Measurements from ENCODE around the gene COTL1.

The COTL1 gene

DNA sequence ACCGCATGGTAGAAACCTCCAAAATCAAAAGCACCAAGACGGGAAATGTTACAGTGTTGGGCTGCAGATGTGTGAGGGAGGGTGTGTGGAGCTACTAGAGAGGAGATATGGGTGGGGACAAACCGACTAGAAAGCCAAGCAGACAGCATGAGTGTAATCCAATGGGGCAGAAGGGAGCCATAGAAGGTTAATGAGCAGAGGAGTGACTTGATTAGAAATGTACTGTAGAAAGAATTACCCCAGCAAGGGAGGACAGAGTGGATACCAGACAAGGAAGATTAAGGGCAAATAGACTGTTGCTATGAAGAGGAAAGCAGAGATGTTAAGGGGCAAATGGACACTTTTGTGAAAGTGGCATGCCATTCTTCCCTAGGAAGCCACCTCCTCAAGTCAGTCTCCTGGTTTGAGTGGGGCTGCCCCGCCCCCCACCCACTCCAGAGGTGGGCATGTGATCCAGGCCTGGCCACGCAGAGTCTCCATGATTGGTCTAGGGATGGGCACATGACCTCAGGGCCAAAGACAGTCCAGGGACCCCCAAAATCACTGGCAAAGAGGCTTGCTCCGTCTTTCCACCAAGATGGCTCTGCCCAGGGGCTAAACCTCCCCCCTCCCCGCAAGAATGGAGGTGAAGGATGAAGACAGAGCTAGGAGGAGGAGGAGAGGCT, 4.3 kb downstream of the COTL1 start:
- no peak for DNase-seq

DNA sequence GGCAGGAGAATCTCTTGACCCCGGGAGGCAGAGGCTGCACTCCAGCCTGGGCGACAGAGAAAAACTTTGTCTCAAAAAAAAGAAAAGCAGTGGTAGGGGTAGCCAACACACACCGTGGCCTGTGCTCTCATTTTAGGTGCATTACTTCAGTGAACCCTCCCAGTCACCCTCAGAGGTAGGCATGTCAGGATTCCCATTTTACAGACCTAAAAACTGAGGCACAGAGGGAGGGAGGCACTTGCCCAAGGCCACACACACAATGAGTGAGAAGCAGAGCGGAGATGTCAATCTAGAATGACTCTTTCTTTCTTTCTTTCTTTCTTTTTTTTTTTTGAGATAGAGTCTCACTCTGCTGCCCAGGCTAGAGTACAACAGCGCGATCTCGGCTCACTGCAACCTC, 5.2 kb downstream of the COTL1 start:
- no peak for DNase-seq

DNA sequence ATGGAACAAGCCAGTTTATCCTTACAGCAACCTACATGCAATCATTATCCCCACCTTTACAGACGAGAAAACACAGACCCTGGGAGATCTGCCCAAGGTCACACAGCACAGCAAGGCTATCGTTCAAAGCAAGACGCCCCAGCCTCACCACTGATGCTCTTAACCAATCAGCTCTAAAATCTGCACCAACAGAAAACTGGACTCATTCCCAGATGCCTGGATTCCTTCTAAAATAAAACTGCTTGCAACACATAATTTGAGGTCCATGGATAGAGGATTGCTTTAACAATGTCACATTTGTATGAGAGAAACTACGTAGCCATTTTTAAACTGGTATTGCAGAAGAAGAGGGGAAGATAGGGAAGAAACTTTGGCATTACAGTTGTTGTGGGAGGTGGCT, 6.8 kb downstream of the COTL1 start:
- DNase-seq = no peak

DNA sequence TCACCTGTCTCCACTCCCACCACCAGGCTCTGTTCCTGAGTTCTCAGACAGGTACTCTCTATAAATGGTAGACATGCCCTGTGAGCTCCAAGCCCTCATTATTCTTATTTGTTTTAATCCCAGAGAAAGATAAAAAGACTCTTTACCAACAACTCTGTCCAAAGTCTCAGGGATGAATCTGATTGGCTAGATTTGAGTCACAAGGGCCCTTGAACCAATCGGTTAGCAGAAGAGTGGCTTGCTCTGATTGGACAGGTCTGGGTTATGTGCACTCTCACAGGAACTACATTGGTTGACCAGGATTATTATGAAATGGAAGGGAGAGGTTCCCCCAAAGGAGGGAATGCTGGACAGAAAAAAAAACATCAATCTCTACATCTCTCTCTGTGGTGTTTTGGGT, 7.5 kb downstream of the COTL1 start:
- no peak for DNase-seq

DNA sequence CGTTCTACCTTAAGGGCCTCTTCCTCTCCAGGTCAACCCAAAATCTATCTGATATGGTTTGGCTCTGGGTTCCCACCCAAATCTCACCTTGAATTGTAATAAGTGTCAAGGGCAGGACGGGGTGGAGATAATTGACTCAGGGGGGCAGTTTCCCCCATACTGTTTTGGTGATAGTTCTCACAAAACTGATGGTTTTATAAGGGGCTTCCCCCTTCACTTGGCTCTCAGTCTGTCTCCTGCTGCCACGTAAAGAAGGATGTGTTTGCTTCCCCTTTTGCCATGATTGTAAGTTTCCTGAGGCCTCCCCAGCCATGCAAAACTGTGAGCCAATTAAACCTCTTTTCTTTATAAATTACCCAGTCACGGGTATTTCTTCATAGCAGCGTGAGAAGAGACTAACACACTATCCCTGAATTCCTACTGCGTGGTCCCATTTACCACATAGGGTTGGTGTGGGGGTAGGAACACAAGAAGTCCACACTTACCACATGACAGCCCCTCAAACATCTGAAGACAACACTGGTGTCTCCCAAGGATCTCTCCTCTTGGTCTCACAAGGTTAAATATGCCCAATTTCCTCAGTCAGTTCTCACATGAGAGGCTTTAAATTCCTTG, 8.2 kb downstream of the COTL1 start:
- DNase-seq = no peak

DNA sequence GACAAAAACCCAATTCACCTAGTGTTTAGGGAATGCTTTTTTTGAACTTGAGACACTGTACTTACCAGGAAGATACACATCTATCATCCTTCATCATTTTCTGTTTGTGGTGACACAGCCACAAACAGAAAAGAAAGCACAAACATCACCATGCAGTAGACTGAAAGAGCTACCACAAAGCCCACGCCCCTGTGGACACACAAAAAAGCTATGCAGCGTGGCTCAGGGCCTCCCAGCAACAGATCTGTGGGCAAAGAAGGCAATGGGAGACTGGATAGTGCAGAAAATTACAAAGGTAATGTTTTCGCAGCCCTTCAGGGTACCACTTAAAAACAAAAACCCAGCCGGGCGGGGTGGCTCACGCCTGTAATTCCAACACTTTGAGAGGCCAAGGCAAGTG, 9.6 kb downstream of the COTL1 start:
- DNase-seq = peak; percentile 80

DNA sequence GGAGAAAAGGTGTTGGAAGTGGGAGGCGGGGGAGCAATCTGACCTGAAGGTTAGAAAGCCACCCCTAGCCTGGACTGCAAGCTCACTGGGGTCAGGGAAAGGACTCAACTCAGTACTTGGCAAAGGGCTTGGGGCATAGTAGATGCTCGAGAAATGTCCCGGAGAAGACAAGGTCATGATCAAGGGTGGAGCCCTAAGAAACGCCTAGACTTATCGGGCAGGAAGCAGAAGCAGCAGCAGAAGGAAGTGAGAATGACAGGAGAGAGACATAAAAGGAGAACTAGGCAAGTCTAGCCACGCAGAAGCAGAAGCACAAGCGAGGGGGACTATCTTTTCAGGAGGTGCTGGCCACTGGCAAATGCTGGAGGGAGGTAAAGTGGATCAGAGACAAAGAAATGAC, 10.2 kb downstream of the COTL1 start:
- DNase-seq = no peak

DNA sequence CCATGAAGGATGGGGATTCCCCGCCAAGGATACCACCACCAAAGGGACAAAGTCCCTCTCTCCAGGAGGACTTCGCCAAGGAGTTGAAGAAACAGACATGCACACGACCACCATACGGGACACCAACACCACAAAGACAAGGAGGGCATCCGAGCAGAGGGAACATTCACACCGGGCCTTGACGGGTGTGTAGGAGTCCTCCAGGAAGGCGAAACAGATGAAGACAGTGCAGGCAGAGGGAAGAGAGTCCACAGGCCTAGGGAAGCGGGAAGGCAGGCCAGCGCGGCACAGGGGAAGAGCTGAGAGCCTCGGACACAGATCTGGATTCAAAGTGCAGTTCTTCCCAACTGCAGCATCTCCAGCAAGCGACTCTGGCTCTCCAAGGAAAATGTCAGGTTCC, 10.8 kb downstream of the COTL1 start:
- DNase-seq = no peak

DNA sequence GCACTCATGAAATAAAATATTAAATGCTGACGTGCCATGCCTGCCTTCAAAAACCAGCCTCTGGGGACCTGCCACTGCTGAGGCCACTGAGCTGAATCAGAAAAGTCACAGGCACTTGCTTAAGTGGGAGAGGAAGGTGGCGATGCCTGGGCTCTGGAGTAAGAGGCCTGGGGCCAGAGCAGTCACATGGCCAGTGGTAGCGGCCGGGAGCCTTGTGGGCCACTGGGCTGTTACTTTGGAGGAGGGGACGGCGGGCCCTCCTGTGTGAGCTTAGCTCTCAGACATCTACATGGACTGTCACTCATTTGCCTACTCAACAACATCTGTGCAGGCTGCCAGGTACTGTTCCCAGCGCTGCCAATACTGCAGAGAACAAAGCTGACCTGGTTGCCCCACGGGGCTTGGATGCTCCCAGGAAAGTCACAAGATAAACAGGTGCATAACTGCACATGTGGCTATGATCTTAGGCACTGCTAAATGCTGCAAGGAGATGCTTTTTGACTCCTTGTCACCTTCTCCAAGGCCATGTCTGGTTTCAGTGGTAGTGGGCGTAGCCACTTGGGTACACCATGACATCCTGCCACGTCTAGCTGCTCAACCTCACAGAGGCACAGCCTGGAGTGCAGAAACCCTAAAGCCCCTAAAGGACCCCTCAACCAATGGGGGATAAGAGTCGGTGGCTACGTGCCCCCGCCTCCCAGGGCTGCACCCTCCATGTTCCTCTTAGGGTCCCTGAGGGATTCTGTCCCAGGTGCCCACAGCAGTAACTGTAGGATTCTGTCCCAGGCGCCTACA, 11.6 kb downstream of the COTL1 start:
- peak; percentile 74 for DNase-seq

DNA sequence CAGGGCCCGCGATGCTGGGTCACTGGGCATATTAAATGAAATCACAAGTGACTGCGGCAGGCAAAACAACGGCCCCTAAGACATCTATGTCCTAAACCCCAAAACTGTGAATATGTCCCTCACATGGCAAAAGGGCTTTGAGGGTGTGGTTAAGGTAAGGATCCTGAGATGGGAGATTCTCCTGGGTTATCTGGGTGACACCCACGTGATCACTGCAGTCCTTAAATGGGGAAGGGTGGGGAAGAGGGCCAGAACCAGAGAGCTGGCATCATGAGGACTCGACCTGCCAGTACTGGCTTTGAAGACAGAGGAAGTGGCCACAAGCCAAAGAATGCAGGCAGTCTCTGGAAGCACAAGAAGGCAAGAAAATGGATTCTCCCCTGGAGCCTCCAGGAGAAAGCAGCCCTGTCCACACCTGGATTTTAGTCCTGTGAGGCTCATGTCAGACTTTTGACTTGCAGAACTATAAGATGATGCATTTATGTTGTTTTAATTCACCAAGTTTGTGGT, 12.5 kb downstream of the COTL1 start:
- no peak for DNase-seq

DNA sequence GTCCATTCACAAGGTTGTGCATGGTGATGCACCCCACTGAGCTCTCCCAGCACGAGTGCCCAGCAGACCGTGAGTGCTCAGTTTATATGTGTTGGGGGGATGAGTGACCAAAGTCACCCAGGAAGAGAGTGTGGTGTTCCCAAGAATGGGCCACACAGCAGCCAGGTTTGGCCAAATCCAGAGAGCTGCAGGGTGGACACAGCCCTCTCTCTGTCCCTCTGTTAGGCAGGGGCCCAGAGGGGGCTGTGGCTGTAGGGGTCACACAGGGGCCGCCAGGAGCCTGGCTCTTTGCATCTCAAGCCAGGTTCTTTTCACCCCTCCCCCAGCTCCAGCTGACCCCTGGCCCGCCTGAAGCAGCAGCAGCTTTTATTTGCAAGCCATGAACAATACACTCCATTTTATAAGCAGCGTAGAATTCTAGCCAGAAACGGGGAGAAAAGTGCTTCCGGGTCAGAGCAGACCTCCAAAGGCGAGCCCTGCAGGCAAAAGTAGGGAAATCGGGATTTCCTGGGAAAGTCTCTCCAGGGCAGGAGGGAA, 13.3 kb downstream of the COTL1 start:
- no peak for DNase-seq

DNA sequence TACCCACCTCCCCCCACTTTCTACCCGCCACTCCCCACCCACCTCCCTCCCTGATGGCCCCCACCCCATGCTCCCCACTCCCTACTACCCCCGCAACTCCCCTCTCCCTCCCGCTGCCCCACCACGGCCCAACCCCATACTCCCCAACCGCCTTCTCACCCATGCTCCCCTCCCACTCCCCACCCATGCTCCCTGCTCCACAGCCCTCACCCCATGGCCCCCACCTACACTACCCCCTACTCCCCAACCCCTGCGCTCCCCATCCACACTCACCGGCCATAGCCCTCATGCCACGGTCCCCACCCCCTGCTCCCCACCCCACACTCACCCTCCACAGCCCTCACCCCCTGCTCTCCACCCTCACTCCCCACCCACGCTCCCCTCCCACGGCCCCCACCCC, 13.9 kb downstream of the COTL1 start:
- DNase-seq = no peak

DNA sequence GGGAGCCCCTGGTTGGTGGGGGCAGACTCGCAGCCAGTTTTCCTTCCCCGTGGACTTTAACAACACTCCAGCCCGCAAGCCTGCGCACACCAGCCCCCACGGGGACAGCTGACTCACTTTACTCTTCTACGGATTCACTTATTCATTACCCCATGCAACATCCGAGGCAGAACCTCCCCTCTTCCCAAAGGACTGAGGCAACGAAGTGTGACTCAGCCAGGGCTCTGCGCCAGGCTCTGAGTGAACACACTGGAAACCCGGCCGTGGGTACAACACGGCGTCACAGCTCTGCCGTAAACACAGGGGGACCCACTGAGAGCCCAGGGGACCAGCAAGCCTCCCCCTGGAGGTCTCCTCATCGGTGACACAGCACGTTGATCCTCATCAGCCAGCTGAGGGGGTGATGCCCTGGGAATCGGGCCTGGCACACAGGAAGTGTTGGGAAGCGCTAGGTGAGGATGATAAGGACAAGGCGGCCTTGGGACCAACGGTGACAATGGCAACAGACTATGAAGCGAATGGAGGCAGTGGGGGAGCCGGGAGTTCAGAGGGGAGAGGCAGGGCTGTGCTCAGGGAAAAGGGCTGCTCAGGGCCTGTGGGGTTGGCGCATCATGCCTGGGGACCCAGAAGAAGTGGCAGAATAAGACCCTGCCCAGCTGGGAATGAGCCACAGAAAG, 14.6 kb downstream of the COTL1 start:
- peak; percentile 88 for DNase-seq

DNA sequence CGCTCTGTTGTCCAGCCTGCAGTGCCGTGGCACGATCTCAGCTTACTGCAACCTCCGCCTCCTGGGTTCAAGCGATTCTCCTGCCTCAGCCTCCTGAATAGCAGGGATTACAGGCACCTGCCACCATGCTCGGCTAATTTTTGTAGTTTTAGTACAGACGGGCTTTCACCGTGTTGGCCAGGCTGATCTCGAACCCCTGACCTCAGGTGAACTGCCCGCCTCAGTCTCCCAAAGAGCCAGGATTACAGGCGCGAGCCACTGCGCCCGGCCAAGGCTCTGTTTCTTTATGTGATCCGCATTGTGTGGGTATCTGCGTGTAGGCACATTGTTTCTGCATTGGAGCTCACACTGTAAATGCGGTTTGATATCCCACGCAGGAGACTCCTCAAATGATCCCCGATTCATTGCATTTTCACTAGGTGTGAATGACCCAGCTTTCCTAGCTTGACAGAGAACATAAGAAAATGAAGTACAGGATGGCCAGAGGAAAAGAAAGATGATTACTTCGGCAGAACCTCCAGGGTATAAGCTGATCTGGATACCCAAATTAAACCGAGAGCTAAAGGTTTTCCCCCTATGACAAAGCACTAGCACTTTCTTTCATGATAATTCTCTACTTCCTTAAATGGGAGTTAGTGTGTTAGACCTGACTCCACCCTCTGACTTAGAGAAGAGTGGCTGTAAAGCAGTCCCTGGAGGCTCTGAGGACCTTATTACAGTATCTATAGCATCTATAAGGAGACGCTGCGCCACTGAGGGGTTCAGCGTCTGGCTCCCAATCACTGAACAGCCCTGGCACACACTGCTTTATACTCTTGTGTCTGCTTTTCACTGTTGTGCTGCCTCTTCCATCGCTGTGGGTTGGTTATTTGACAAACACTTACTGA, 17.3 kb downstream of the COTL1 start:
- DNase-seq = peak; percentile 75

DNA sequence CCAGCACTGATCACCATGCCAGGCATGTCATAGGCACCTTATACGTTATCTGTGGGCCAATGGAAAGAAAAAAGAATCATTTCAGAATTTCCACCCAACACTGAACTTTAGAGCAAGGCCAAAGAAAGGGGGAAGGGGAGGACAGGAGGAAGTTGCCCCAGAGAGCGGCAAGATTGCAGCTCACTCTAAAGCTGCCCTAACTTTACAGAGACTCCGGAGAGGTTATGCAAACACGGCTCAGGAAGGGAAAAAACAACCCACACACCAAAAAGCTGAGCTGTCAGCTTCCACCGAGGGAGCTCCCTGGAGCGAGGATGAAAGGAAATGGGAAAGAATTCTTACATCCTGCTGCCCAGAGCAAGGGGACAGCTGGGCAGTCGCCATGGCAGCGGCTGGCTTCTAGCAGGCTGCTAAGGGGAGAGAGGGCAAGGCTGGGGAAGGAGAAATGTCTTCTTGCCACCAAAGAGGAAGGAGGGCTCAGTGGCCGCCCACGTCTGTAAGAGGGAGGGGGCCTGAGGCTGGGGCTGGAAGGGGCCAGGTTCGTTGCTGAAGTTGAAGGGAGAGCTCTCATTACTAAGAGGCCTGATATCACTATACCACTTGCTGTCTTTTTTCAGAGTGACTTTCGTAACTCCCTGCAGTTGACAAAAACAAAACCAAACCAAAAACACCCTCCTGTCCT, 18.2 kb downstream of the COTL1 start:
- DNase-seq = peak; percentile 87

DNA sequence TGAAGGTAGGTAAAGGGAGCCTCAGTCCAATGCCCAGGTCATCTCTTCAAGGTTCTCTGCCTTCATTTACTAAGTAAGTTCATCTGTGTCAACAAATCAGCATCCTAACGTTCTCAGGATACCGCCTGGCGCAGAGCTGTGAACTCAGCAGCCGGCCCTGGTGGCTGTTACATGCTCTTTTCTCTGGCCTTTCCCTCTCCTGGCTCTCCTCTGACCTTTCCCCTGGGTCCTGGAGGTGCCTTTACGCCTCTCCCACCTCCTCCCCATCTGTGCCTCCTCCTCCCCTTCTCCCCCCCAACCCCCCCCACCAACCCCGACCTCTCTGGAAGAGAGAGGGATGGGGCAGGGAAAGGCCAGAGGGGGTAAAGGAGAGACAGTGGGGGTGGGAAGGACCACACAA, 19.5 kb downstream of the COTL1 start:
- no peak for DNase-seq

DNA sequence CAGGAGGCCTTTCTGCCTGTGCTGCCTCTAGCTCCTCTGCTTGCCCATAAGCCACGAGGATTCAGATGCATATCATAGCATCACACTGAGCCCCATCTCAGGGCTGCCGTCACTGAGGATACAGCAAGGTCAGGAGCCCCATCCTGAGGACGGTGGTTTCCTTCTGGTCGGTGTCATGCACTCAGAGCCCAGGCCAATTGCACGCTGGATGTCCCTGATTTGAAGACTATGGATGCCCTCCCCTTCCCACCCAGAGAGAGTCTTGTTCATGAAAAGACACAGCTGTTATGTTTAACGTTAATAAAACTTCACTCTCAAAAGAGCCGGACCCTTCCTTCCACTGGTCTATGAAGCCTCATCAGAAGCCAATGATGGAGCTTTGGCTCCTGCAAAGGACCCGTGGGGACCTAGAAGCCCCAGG, 19.9 kb downstream of the COTL1 start:
- peak; percentile 79 for DNase-seq

DNA sequence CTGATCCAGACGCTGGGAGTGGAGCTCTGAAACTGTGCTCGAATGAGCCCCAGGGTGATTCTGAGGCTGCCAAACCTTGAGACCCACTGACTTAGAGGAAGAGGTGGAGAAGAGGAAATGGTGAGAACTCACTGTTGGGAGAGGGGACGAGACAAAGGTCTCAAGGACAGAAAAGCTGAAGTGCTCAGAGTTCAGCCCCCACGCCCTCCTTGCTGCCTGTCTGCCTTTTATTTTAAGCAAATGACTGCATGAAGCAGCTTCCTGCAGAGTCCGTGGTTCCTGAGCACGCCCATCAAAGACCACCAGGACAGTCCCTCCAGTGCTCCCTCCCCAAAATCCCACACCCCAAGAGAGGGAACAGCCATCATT, 20.4 kb downstream of the COTL1 start:
- no peak for DNase-seq

DNA sequence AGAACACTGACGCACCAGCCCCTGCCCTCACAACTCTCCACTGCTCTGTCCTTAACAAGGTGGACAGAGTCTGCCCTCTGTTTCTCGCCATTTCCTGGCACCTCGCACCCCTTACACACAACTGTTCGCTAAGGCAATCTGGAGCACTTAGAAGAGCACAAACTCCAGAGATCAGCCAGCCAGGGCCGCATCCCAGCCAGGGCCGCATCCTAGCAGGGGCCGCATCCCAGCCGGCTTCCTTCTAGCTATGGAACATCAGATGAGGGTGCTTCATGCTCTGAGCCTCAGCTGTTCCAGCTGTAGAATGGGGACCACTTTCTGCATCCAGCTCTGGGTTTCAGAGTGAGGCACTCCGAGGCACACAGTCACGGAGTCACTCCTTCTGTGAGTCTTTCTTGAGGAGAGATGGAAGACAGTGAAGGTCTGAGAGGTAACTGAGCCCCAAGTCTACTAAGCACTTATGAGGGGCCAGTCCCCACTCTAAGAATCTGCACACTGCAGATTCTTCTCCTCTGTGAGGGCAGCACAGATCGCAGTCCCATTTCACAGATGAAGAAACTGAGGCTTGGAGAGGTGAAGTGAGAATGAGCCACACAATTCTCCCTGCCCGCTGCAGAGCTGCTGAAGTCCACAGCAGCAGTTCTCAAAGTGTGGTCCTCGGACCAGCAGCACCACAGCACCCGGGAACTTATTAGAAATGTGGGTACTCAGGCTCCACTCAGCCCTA, 20.9 kb downstream of the COTL1 start:
- DNase-seq = no peak

DNA sequence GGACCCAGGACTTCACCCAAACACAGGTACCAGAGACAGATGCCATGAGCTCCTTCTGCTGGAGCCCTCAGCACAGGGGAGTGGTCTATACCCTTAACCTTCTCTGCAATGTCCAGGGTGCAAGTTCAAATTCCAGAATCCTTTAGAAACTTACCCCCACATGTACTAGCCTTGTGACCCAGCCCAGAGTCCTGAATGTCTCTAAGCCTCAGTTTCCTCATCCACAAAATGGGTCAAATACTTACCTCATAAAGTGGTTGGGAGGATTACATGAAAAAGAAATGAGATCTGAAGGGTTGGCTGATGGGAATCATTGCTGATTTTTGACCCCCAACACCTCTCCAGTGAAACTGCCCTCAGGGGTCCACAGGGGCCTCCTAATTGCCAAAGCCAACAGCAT, 21.7 kb downstream of the COTL1 start:
- no peak for DNase-seq

DNA sequence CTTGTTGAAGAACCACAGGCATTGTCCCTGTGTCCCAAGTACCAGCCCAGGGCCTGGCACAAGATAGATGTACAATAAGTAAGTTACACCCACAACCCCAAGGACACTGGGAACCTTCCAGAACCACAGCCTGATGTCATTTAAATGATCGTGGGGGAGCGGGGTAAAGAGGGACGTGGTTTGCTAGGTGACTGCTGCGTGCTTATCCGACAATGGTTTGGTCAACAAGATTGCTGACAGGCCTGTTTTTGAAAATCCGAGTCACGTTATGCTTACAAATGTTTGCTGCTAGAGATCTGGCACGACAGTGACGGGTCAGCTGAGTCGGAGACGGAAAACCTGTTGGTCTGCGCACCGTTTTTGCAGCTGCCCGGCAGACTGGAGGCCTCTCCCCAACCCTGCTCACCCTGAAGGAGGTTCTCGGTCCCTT, 22.8 kb downstream of the COTL1 start:
- DNase-seq = no peak
